ENCODE data around the gene FAAP24.
"Not testable (repeated sequence)": the region's sequence is repeated elsewhere in the genome, so short reads cannot be mapped to it uniquely, and the experiment has no call there.

Gene FAAP24

DNA sequence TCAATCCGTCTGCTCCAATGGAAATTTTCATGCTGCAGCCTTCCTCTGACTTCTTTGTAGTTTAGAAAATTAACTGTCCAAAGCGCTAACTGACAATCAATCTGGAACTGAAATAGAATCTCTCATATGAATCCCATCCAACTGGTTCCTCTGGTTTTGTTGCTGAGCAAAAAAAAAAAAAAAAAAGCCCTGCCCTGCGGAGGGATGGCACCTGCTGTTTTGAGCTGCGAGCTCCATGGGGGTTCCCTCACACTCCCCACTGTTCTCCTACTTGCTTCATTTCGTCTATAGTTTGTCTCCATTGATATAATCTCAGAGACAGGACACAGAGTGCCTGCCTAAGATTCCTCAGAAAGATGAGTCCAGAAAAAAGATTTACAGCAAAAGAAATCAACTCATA, 33.4 kb downstream of the FAAP24 start:
- Histone ChIP-seq H3K27me3 (ENCODE audit: low read depth, low read length) (no peaks in the 10 kb centered on the region), H3K4me2 (ENCODE audit: low read length) (no peak overlapping the region), H4K20me1 (ENCODE audit: insufficient read depth, low read length) (no peaks in the 10 kb centered on the region), H2AFZ (ENCODE audit: low read depth, low read length) (no peak overlapping the region), H3K9ac (ENCODE audit: low read length) (no peak overlapping the region), H3K36me3 (replicated peaks; ENCODE audit: low read depth, low read length) (no peaks in the 10 kb centered on the region), H3K27ac (ENCODE audit: low read length) (no peak overlapping the region), H3K4me3 (ENCODE audit: low read length) (no peak overlapping the region), H3K4me1 (ENCODE audit: low read length) (no peaks in the 10 kb centered on the region), H3K79me2 (ENCODE audit: low read length) (no peaks in the 10 kb centered on the region), H3K9me3 (ENCODE audit: insufficient read depth, low read length) (no peaks in the 10 kb centered on the region)
- TF ChIP-seq EZH2phosphoT487 (IDR thresholded peaks at IDR 0.05; ENCODE audit: low read depth), result no peak
- no peak for TF ChIP-seq CTCF (IDR thresholded peaks at IDR 0.05; ENCODE audit: low read depth, low read length)

GRCh38 chr19:33008738-33009137, 36.7 kb downstream of the FAAP24 start:
- Histone ChIP-seq H3K27ac (ENCODE audit: low read length) (no peak overlapping the region), H2AFZ (ENCODE audit: low read depth, low read length) (no peak overlapping the region), H3K36me3 (replicated peaks; ENCODE audit: low read depth, low read length) (no peaks in the 10 kb centered on the region), H3K4me3 (ENCODE audit: low read length) (no peak overlapping the region), H3K27me3 (ENCODE audit: low read depth, low read length) (no peaks in the 10 kb centered on the region), H3K9ac (ENCODE audit: low read length) (no peak overlapping the region), H3K4me2 (ENCODE audit: low read length) (no peak overlapping the region), H3K79me2 (ENCODE audit: low read length) (no peaks in the 10 kb centered on the region), H4K20me1 (ENCODE audit: insufficient read depth, low read length) (no peaks in the 10 kb centered on the region), H3K4me1 (ENCODE audit: low read length) (no peaks in the 10 kb centered on the region), H3K9me3 (ENCODE audit: insufficient read depth, low read length) (no peaks in the 10 kb centered on the region)
- TF ChIP-seq EZH2phosphoT487 (IDR thresholded peaks at IDR 0.05; ENCODE audit: low read depth) (no peak), CTCF (IDR thresholded peaks at IDR 0.05; ENCODE audit: low read depth, low read length) (no peak)

DNA sequence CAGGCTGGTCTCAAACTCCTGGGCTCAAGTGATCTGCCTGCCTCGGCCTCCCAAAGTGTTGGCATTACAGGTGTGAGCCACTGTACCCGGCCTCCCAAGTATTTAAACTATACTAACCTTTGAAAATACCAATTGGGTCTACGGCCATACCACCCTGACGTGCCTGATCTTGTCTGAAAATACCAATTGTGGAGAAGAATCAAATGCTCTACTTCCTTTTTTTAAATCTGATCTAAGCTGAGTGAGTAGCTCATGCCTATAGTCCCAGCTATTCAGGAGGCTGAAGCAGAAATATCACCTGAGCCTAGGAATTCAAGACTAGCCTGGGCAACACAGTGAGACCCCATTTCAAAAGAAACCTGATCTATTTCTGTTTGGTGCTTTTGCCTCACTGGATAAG, 38.8 kb downstream of the FAAP24 start:
- H2AFZ ChIP-seq (ENCODE audit: low read depth, low read length); H3K27ac ChIP-seq (ENCODE audit: low read length); H3K9ac ChIP-seq (ENCODE audit: low read length); H3K4me2 ChIP-seq (ENCODE audit: low read length); H3K9me3 ChIP-seq (ENCODE audit: insufficient read depth, low read length); H3K4me3 ChIP-seq (ENCODE audit: low read length); H4K20me1 ChIP-seq (ENCODE audit: insufficient read depth, low read length); H3K27me3 ChIP-seq (ENCODE audit: low read depth, low read length); H3K79me2 ChIP-seq (ENCODE audit: low read length); H3K36me3 ChIP-seq (replicated peaks; ENCODE audit: low read depth, low read length); H3K4me1 ChIP-seq (ENCODE audit: low read length): not testable (repeated sequence)

DNA sequence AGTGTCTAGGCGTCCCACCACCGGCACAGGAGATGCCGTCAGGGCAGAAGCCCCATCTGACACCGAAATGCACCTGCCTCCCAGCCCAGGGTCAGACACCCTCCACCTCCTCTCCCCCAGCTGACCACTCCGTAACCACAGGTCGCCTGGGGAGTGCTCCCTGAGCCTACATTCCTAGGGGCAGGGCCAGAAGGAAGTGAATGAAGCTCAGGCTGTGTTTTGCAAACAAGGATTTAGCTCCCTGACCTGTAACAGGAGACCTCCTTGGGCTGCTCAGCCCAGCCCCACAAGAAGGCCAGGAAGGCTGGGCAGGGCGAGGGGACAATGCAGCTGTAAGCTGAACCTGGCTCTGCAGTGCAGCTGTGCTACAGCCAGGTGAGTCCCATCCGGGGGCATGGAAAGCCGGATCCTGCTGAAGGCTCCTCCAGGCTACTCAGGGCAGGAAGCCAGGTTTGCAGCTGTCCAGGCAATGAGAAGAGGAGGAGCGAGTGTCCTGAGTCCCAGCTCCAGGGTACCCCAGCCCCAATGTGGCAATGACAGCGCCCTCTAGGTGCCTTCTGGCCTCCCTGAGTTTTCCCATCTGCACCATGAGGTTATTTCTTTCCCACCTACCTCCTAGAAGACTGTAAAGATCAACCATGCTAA, 50.6 kb downstream of the FAAP24 start:
- Histone ChIP-seq H3K27ac (ENCODE audit: low read length) (no peak overlapping the region), H3K4me2 (ENCODE audit: low read length) (no peak overlapping the region), H3K4me1 (ENCODE audit: low read length) (no peaks in the 10 kb centered on the region), H3K27me3 (ENCODE audit: low read depth, low read length) (no peaks in the 10 kb centered on the region), H2AFZ (ENCODE audit: low read depth, low read length) (no peak overlapping the region), H3K79me2 (ENCODE audit: low read length) (no peaks in the 10 kb centered on the region), H3K9ac (ENCODE audit: low read length) (no peak overlapping the region), H3K36me3 (replicated peaks; ENCODE audit: low read depth, low read length) (no peaks in the 10 kb centered on the region), H4K20me1 (ENCODE audit: insufficient read depth, low read length) (no peaks in the 10 kb centered on the region), H3K9me3 (ENCODE audit: insufficient read depth, low read length) (no peaks in the 10 kb centered on the region), H3K4me3 (ENCODE audit: low read length) (no peak overlapping the region)
- TF ChIP-seq EZH2phosphoT487 (IDR thresholded peaks at IDR 0.05; ENCODE audit: low read depth) (no peak), CTCF (IDR thresholded peaks at IDR 0.05; ENCODE audit: low read depth, low read length) (0 out of 2 replicates have a peak, but pooled peaks have one; percentile 9)

All from OCI-LY3 (cell line).